Mesothelial cell of epicardium (in vitro differentiated cells): ENCODE data around the gene ZNF500. TPM values are rescaled to one million over a fixed set of nuclear protein-coding genes. Genes with fewer than 3 reads are reported as not detected.

Source experiments
- DNase-seq, 2 experiments: peaks; one replicate each; pipeline ENCODE4 v3.0.0; 2021; ENCODE audit warnings: low spot score in 2 of 2; ENCODE audit not compliant: unreplicated experiment in 2 of 2
- H3K27ac Mint-ChIP-seq: 2 replicates; pipeline ENCODE4 v1.8.0; 2021; ENCODE audit warnings: mixed read lengths
- H3K27me3 Mint-ChIP-seq: 2 replicates; pipeline ENCODE4 v1.8.0; 2021; ENCODE audit warnings: low read depth, mixed read lengths
- H3K36me3 Mint-ChIP-seq: 2 replicates; pipeline ENCODE4 v1.8.0; 2021; ENCODE audit warnings: mixed read lengths
- H3K4me1 Mint-ChIP-seq: 2 replicates; pipeline ENCODE4 v1.8.0; 2021; ENCODE audit warnings: mixed read lengths
- H3K4me3 Mint-ChIP-seq: 2 replicates; pipeline ENCODE4 v1.8.0; 2021; ENCODE audit warnings: mild to moderate bottlenecking, moderate library complexity, mixed read lengths
- H3K9me3 Mint-ChIP-seq: 2 replicates; pipeline ENCODE4 v1.8.0; 2021; ENCODE audit warnings: mixed read lengths
- CTCF ChIP-seq: fragments of 200-600 bp; sonication (generic); IDR thresholded peaks from one replicate; pipeline ENCODE4 v1.5.0; 2021; ENCODE audit warnings: antibody characterized with exemption; ENCODE audit not compliant: unreplicated experiment
- total RNA-seq: library from RNA; stranded (reverse); gene quantifications from 3 replicates; pipeline ENCODE4 v1.2.1, GENCODE V29; 2021

ZNF500 gene
- total RNA-seq, 1 donor from 2014 or later = 29.8 TPM

GRCh38 chr16:4783251-4783950 is 16.4 kb upstream of the ZNF500 start:
- no peak for DNase-seq
- Mint-ChIP-seq H3K27me3 (no peaks in the 10 kb centered on the region), H3K36me3 (no peaks in the 10 kb centered on the region), H3K9me3 (no peaks in the 10 kb centered on the region), H3K4me3 (no peak overlapping the region), H3K4me1 (peaks cover 7% of the 10 kb centered on the region), H3K27ac (no peak overlapping the region)
- no peak for TF ChIP-seq CTCF

DNA sequence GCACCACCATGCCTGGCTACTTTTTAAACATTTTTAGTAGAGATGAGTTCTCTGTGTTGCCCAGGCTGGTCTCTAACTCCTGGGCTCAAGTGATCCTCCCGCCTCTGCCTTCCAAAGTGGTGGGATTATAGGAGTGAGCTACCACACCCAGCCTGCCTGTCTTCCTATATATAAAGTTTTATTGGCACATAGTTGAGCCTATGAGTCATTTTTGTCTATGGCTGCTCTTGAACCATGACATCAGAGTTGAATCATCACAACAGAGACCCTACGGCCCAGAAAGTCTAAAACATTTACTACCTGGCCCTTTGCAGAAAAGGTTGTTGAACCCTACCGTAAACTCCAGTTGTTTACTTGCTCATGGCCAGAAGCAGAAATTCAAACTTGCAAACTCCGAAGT is 13.3 kb upstream of the ZNF500 start:
- TF ChIP-seq CTCF = no peak
- Mint-ChIP-seq H3K36me3 (no peaks in the 10 kb centered on the region), H3K4me3 (no peak overlapping the region), H3K4me1 (no peaks in the 10 kb centered on the region), H3K27me3 (no peaks in the 10 kb centered on the region), H3K27ac (no peak overlapping the region), H3K9me3 (no peaks in the 10 kb centered on the region)
- DNase-seq = no peak

DNA sequence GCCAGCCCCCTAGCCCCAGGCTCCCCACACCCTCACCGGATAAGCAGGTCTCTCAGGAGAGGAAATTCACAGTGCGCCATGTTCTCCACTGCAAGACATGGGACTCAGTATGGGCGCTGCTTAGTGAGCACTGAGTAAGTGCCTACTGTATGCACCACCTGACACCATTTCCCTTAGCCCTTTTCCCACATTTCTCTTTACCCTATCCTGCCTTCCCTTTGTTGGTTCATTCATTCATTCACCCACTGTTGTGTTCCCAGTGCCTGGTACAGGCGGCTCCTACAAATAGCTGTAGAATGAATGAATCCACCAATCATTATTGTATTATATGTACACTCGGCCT is 11.1 kb upstream of the ZNF500 start:
- no peak for DNase-seq
- no peaks in the 10 kb centered on the region for H3K4me1 Mint-ChIP-seq
- no peak for TF ChIP-seq CTCF
- H3K27ac Mint-ChIP-seq = no peak overlapping the region
- H3K36me3 Mint-ChIP-seq = no peaks in the 10 kb centered on the region
- no peaks in the 10 kb centered on the region for H3K27me3 Mint-ChIP-seq
- no peak overlapping the region for H3K4me3 Mint-ChIP-seq
- no peaks in the 10 kb centered on the region for H3K9me3 Mint-ChIP-seq

- H3K36me3 Mint-ChIP-seq = no peaks in the 10 kb centered on the region
- no peak overlapping the region for H3K27ac Mint-ChIP-seq
- H3K4me1 Mint-ChIP-seq = no peaks in the 10 kb centered on the region
- no peaks in the 10 kb centered on the region for H3K27me3 Mint-ChIP-seq
- H3K4me3 Mint-ChIP-seq = no peak overlapping the region
- no peaks in the 10 kb centered on the region for H3K9me3 Mint-ChIP-seq
- no peak for DNase-seq
- TF ChIP-seq CTCF = no peak
Observed at GRCh38 chr16:4777339-4778049, 10.5 kb upstream of the ZNF500 start.

DNA sequence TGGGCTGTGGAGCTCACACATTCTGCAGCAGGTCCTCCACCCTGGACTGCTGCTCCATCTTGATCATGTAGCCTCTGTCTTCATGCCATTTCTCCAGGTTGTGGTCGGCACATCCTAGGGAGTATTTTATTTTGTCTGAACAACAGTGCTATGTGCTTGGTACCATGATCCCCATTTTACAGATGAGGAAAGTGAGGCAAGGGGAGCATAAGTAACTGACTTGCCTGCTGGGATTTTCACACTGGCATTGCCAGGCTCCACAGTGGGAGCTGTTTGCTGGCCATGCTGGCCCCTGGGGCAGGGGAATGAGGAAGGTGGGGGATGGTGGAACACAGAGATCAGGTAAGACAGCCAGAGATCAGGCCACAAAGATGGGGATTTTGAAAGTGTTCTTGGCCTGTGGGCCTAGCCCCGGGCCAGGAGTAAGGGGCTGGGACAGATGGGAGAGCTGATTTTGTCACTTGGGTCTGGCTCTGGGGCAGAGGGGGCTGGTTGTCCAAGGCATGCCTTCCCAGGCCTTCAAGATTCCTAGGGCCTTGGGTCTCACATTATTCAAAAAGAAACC is 9.3 kb upstream of the ZNF500 start:
- no peak overlapping the region for H3K4me3 Mint-ChIP-seq
- no peak for TF ChIP-seq CTCF
- DNase-seq = no peak
- H3K36me3 Mint-ChIP-seq = no peaks in the 10 kb centered on the region
- no peak overlapping the region for H3K27ac Mint-ChIP-seq
- no peaks in the 10 kb centered on the region for H3K4me1 Mint-ChIP-seq
- no peaks in the 10 kb centered on the region for H3K9me3 Mint-ChIP-seq
- no peaks in the 10 kb centered on the region for H3K27me3 Mint-ChIP-seq
